Fibroblast of mammary gland (primary cell): ENCODE results near the gene HBD.
"Not testable (repeated sequence)": the region's sequence is repeated elsewhere in the genome, so short reads cannot be mapped to it uniquely, and the experiment has no call there.

ENCODE experiments used
- DNase-seq: peaks from one replicate; pipeline ENCODE4 v3.0.0-alpha.2; 2010; ENCODE audit warnings: low read depth
- H3K4me3 ChIP-seq: 2 replicates; pipeline ENCODE4 v1.5.1; 2011; ENCODE audit warnings: low read depth, mild to moderate bottlenecking, low read length, moderate library complexity; ENCODE audit not compliant: control insufficient read depth
- CTCF ChIP-seq: conservative IDR thresholded peaks from 2 replicates; pipeline ENCODE4 v1.5.1; 2011; ENCODE audit warnings: low read depth, low read length, inconsistent platforms; ENCODE audit not compliant: control insufficient read depth, insufficient read depth

HBD gene

GRCh38 chr11:5252919-5253265 is 18.6 kb upstream of the HBD start:
- DNase-seq: no peak
- no peak for TF ChIP-seq CTCF
- H3K4me3 ChIP-seq: no peak overlapping the region

- no peak for DNase-seq
- no peak for TF ChIP-seq CTCF
- H3K4me3 ChIP-seq: no peak overlapping the region
Observed at GRCh38 chr11:5252192-5252918, 18.1 kb upstream of the HBD start.

- DNase-seq: no peak
- no peak for TF ChIP-seq CTCF
Observed at GRCh38 chr11:5251746-5252145, 17.5 kb upstream of the HBD start.

GRCh38 chr11:5250543-5251204 is 16.4 kb upstream of the HBD start:
- no peak overlapping the region for H3K4me3 ChIP-seq
- TF ChIP-seq CTCF: no peak
- DNase-seq: no peak

More at GRCh38 chr11:5251746-5252145, 17.5 kb upstream of the HBD start:
- no peak overlapping the region for H3K4me3 ChIP-seq

GRCh38 chr11:5249807-5250396 is 15.6 kb upstream of the HBD start, which contains the start of gene HBG1:
Gene HBG1, minus strand, starts transcription at chr11:5249857. Its CDS starts 53 bp downstream, at chr11:5249804.
- H3K4me3 ChIP-seq: not testable (repeated sequence)
- DNase-seq: peak; percentile 8

- not testable (repeated sequence) for H3K4me3 ChIP-seq, DNase-seq
Observed at GRCh38 chr11:5248498-5248897, 14.2 kb upstream of the HBD start.

- no peak for TF ChIP-seq CTCF
- peak; percentile 8 for DNase-seq
- H3K4me3 ChIP-seq: no peak overlapping the region
Observed at GRCh38 chr11:5247472-5248192, 13.3 kb upstream of the HBD start.
